Thyroid gland (tissue), 4 donors: ENCODE results near the gene ICE2.

Experiments
- POLR2A ChIP-seq, 2 donors: fragments of 450-650 bp; IDR thresholded peaks; one replicate each; pipeline ENCODE4 v1.6.1; 2017; ENCODE audit warnings: antibody characterized with exemption in 2 of 2, mild to moderate bottlenecking in 2 of 2, moderate library complexity in 1 of 2
- TF ChIP-seq, protein P1 (sequence below), 6 experiments: fragments of 200-600 bp in 3 of 6; fragments of 450-650 bp in 3 of 6; sonication (generic) in 3 of 6; IDR thresholded peaks; one replicate each; pipeline ENCODE4 v1.5.1; 2016 to 2019; ENCODE audit warnings: antibody characterized with exemption in 6 of 6, mild to moderate bottlenecking in 2 of 6, inconsistent platforms in 1 of 6, moderate library complexity in 1 of 6

- TF ChIP-seq, protein P1, sequence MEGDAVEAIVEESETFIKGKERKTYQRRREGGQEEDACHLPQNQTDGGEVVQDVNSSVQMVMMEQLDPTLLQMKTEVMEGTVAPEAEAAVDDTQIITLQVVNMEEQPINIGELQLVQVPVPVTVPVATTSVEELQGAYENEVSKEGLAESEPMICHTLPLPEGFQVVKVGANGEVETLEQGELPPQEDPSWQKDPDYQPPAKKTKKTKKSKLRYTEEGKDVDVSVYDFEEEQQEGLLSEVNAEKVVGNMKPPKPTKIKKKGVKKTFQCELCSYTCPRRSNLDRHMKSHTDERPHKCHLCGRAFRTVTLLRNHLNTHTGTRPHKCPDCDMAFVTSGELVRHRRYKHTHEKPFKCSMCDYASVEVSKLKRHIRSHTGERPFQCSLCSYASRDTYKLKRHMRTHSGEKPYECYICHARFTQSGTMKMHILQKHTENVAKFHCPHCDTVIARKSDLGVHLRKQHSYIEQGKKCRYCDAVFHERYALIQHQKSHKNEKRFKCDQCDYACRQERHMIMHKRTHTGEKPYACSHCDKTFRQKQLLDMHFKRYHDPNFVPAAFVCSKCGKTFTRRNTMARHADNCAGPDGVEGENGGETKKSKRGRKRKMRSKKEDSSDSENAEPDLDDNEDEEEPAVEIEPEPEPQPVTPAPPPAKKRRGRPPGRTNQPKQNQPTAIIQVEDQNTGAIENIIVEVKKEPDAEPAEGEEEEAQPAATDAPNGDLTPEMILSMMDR (IDR thresholded peaks at IDR 0.05), result no peak
- no peak for TF ChIP-seq POLR2A (IDR thresholded peaks at IDR 0.05)
These were observed 97.7 kb downstream of the ICE2 start for GRCh38 chr15:60381148-60381788.
